Activated T-helper 2 cell treated with anti-CD3 and anti-CD28 coated beads, Interferon-gamma antibody, Interleukin-2, Interleukin-4, amounts not matched to agents 10 μg/mL and 5 μg/mL and 100 μg/mL, durations not matched to agents 14 hours and 24 hours and 36 hours (primary cell): Measurements from ENCODE around the gene MSANTD2. TPM values are rescaled to one million over a fixed set of nuclear protein-coding genes. Genes with fewer than 3 reads are reported as not detected.

Experiments
- DNase-seq: peaks from one replicate; pipeline ENCODE4 v3.0.0; 2021; ENCODE audit warnings: low spot score
- H3K27ac Mint-ChIP-seq: one replicate; pipeline ENCODE4 v1.8.0; 2021; ENCODE audit warnings: mixed read lengths
- H3K27me3 Mint-ChIP-seq: one replicate; pipeline ENCODE4 v1.8.0; 2021; ENCODE audit warnings: low read depth, mixed read lengths
- H3K36me3 Mint-ChIP-seq: one replicate; pipeline ENCODE4 v1.8.0; 2021; ENCODE audit warnings: low read depth, mixed read lengths
- H3K4me1 Mint-ChIP-seq: one replicate; pipeline ENCODE4 v1.8.0; 2021; ENCODE audit warnings: low read depth, mixed read lengths
- H3K4me3 Mint-ChIP-seq: one replicate; pipeline ENCODE4 v1.8.0; 2021; ENCODE audit warnings: low read depth, mild to moderate bottlenecking, moderate library complexity, mixed read lengths
- H3K9me3 Mint-ChIP-seq: one replicate; pipeline ENCODE4 v1.8.0; 2021; ENCODE audit warnings: mixed read lengths
- intact Hi-C: fragments of 100-400 bp; cut with micrococcal nuclease; formaldehyde crosslinking; loops from one replicate; pipeline ENCODE4 v1.15.1; 2023
- total RNA-seq: library from RNA; stranded (reverse); gene quantifications from 2 replicates; pipeline ENCODE4 v1.2.3, GENCODE V29; 2022

The MSANTD2 gene
- total RNA-seq, 1 donor from 2014 or later = 10.5 TPM

GRCh38 chr11:124745270-124745834 lies 54.9 kb downstream of the MSANTD2 start:
- Mint-ChIP-seq H3K4me3 (peak overlapping the region; percentile 48), H3K36me3 (no peaks in the 10 kb centered on the region), H3K4me1 (peaks cover 19% of the 10 kb centered on the region), H3K9me3 (no peaks in the 10 kb centered on the region), H3K27ac (no peak overlapping the region), H3K27me3 (peaks cover 22% of the 10 kb centered on the region)
- intact Hi-C loops = loop anchor here (5.0 to 10.0 kb wide), 2 partner anchors 132 to 1139 kb away; partner anchors contain the start of gene HYLS1
- DNase-seq = no peak

- Mint-ChIP-seq H3K27me3 (peaks cover 32% of the 10 kb centered on the region), H3K9me3 (no peaks in the 10 kb centered on the region), H3K4me1 (peaks cover 22% of the 10 kb centered on the region), H3K27ac (no peak overlapping the region), H3K4me3 (no peak overlapping the region), H3K36me3 (no peaks in the 10 kb centered on the region)
- DNase-seq = no peak
- intact Hi-C loops = loop anchor here (10.0 kb wide), 1 partner anchor 1142 kb away; the partner anchor contains the start of gene HYLS1
Measured at GRCh38 chr11:124743050-124743449, 57.2 kb downstream of the MSANTD2 start.

- peaks cover 22% of the 10 kb centered on the region for H3K4me1 Mint-ChIP-seq
- H3K27me3 Mint-ChIP-seq = peaks cover 32% of the 10 kb centered on the region
- H3K4me3 Mint-ChIP-seq = no peak overlapping the region
- no peaks in the 10 kb centered on the region for H3K36me3 Mint-ChIP-seq
- no peak for DNase-seq
- intact Hi-C loops = loop anchor here (10.0 kb wide), 1 partner anchor 1142 kb away; the partner anchor contains the start of gene HYLS1
- no peak overlapping the region for H3K27ac Mint-ChIP-seq
- H3K9me3 Mint-ChIP-seq = no peaks in the 10 kb centered on the region
Measured at GRCh38 chr11:124742555-124742954, 57.7 kb downstream of the MSANTD2 start.

- Mint-ChIP-seq H3K4me3 (peak overlapping the region; percentile 72), H3K27me3 (peaks cover 46% of the 10 kb centered on the region), H3K9me3 (no peaks in the 10 kb centered on the region), H3K4me1 (peaks cover 14% of the 10 kb centered on the region), H3K36me3 (no peaks in the 10 kb centered on the region), H3K27ac (no peak overlapping the region)
- no peak for DNase-seq
- intact Hi-C loops = loop anchor here (10.0 kb wide), 1 partner anchor 1144 kb away; the partner anchor contains the start of gene HYLS1
Measured at GRCh38 chr11:124740277-124740882, 59.8 kb downstream of the MSANTD2 start.

- H3K27ac Mint-ChIP-seq = no peak within 1 kb of the TSS
- H3K4me3 Mint-ChIP-seq = peak within 1 kb of the TSS; percentile 72
- peaks cover 14% of the 10 kb centered on the region for H3K4me1 Mint-ChIP-seq
- H3K9me3 Mint-ChIP-seq = no peaks in the 10 kb centered on the region
- intact Hi-C loops = loop anchor here (10.0 kb wide), 1 partner anchor 1145 kb away; the partner anchor contains the start of gene HYLS1
- DNase-seq = peak; percentile 76
- no peaks in the 10 kb centered on the region for H3K36me3 Mint-ChIP-seq
- peaks cover 48% of the 10 kb centered on the region for H3K27me3 Mint-ChIP-seq
Measured at GRCh38 chr11:124739479-124740276, 60.5 kb downstream of the MSANTD2 start, which contains the start of gene NRGN. NRGN (plus strand) TSS chr11:124739942; CDS start chr11:124740085, 143 bp downstream.

GRCh38 chr11:124738713-124739478 lies 61.3 kb downstream of the MSANTD2 start:
- peak overlapping the region; percentile 72 for H3K4me3 Mint-ChIP-seq
- H3K36me3 Mint-ChIP-seq = no peaks in the 10 kb centered on the region
- peaks cover 14% of the 10 kb centered on the region for H3K4me1 Mint-ChIP-seq
- H3K9me3 Mint-ChIP-seq = no peaks in the 10 kb centered on the region
- H3K27ac Mint-ChIP-seq = no peak overlapping the region
- DNase-seq = no peak
- peaks cover 51% of the 10 kb centered on the region for H3K27me3 Mint-ChIP-seq
- intact Hi-C loops = no loop called here

- no peak overlapping the region for H3K4me3 Mint-ChIP-seq
- H3K27ac Mint-ChIP-seq = no peak overlapping the region
- peaks cover 51% of the 10 kb centered on the region for H3K27me3 Mint-ChIP-seq
- H3K4me1 Mint-ChIP-seq = peaks cover 14% of the 10 kb centered on the region
- DNase-seq = no peak
- H3K9me3 Mint-ChIP-seq = no peaks in the 10 kb centered on the region
- H3K36me3 Mint-ChIP-seq = no peaks in the 10 kb centered on the region
- intact Hi-C loops = no loop called here
Measured at GRCh38 chr11:124737638-124738305, 62.4 kb downstream of the MSANTD2 start.

- no peak for DNase-seq
- no peak overlapping the region for H3K4me3 Mint-ChIP-seq
- peaks cover 14% of the 10 kb centered on the region for H3K4me1 Mint-ChIP-seq
- intact Hi-C loops = no loop called here
- H3K36me3 Mint-ChIP-seq = no peaks in the 10 kb centered on the region
- no peak overlapping the region for H3K27ac Mint-ChIP-seq
- peaks cover 53% of the 10 kb centered on the region for H3K27me3 Mint-ChIP-seq
- no peaks in the 10 kb centered on the region for H3K9me3 Mint-ChIP-seq
Measured at GRCh38 chr11:124736736-124737135, 63.5 kb downstream of the MSANTD2 start.

- H3K4me1 Mint-ChIP-seq = no peaks in the 10 kb centered on the region
- H3K4me3 Mint-ChIP-seq = no peak overlapping the region
- H3K27me3 Mint-ChIP-seq = peaks cover 30% of the 10 kb centered on the region
- intact Hi-C loops = no loop called here
- H3K36me3 Mint-ChIP-seq = no peaks in the 10 kb centered on the region
- H3K27ac Mint-ChIP-seq = no peak overlapping the region
- no peaks in the 10 kb centered on the region for H3K9me3 Mint-ChIP-seq
- no peak for DNase-seq
Measured at GRCh38 chr11:124732230-124732629, 68.0 kb downstream of the MSANTD2 start.

- intact Hi-C loops = no loop called here
- H3K27me3 Mint-ChIP-seq = peaks cover 22% of the 10 kb centered on the region
- H3K9me3 Mint-ChIP-seq = no peaks in the 10 kb centered on the region
Measured at GRCh38 chr11:124729571-124729970, 70.6 kb downstream of the MSANTD2 start.

GRCh38 chr11:124728134-124728533 lies 72.1 kb downstream of the MSANTD2 start:
- intact Hi-C loops = no loop called here
- Mint-ChIP-seq H3K36me3 (no peaks in the 10 kb centered on the region), H3K9me3 (no peaks in the 10 kb centered on the region), H3K4me3 (no peak overlapping the region), H3K4me1 (no peaks in the 10 kb centered on the region), H3K27ac (no peak overlapping the region), H3K27me3 (peaks cover 28% of the 10 kb centered on the region)
- no peak for DNase-seq

More at GRCh38 chr11:124729571-124729970, 70.6 kb downstream of the MSANTD2 start:
- no peaks in the 10 kb centered on the region for H3K36me3 Mint-ChIP-seq
- no peak overlapping the region for H3K27ac Mint-ChIP-seq
- no peak for DNase-seq
- H3K4me3 Mint-ChIP-seq = no peak overlapping the region
- H3K4me1 Mint-ChIP-seq = no peaks in the 10 kb centered on the region

- no peak overlapping the region for H3K4me3 Mint-ChIP-seq
- no peaks in the 10 kb centered on the region for H3K36me3 Mint-ChIP-seq
- no peak for DNase-seq
- no peaks in the 10 kb centered on the region for H3K4me1 Mint-ChIP-seq
- intact Hi-C loops = no loop called here
- peaks cover 31% of the 10 kb centered on the region for H3K27me3 Mint-ChIP-seq
- H3K27ac Mint-ChIP-seq = no peak overlapping the region
- no peaks in the 10 kb centered on the region for H3K9me3 Mint-ChIP-seq
Measured at GRCh38 chr11:124727474-124727873, 72.7 kb downstream of the MSANTD2 start.
